PC-3 (cell line): ENCODE data around the gene AGAP1. TPM values are rescaled to one million over a fixed set of nuclear protein-coding genes. Genes with fewer than 3 reads are reported as not detected.

Experiments used
- ATAC-seq: fragments of 200-7000 bp; cut with Tn5 transposase; 2 replicates; pipeline ENCODE4 v1.9.1; 2020; ENCODE audit warnings: mild to moderate bottlenecking, moderate library complexity
- BruUV-seq: library from RNA; stranded (reverse); fragments of 400-500 nt; replicated peaks from 2 replicates; lab custom pipeline; 2021; lab: Mats Ljungman, UMichigan
- CTCF ChIA-PET: fragments of 300-600 bp; sonication (Branson Sonifier 250); formaldehyde crosslinking; loops from one replicate; lab custom pipeline; 2022; ENCODE audit warnings: antibody characterized with exemption; lab: Charles Lee
- POLR2A ChIA-PET: fragments of 300-600 bp; sonication (Branson Sonifier 250); formaldehyde crosslinking; loops from one replicate; lab custom pipeline; 2022; ENCODE audit warnings: antibody characterized with exemption; ENCODE audit not compliant: unreplicated experiment; lab: Charles Lee
- DNase-seq: peaks from one replicate; pipeline ENCODE4 v3.0.0-alpha.2; 2015
- H2AFZ ChIP-seq: fragments of 300-600 bp; sonication (generic); 2 replicates; pipeline ENCODE4 v1.6.0; 2016; ENCODE audit warnings: antibody characterized with exemption, low read length
- H3F3A ChIP-seq: fragments of 300-600 bp; sonication (generic); one replicate; pipeline ENCODE4 v1.6.0; 2017; ENCODE audit warnings: antibody characterized with exemption, low read length, control low read depth, mild to moderate bottlenecking; ENCODE audit not compliant: unreplicated experiment
- H3K27ac ChIP-seq: fragments of 300-600 bp; sonication (generic); 2 replicates; pipeline ENCODE4 v1.5.1; 2016; ENCODE audit warnings: mild to moderate bottlenecking, low read length
- H3K27me3 ChIP-seq: fragments of 300-600 bp; sonication (generic); 2 replicates; pipeline ENCODE4 v1.6.1; 2016; ENCODE audit warnings: low read length, mixed read lengths
- H3K36me3 ChIP-seq: fragments of 300-600 bp; sonication (generic); 2 replicates; pipeline ENCODE4 v1.6.1; 2016; ENCODE audit warnings: low read depth, mixed run types, low read length, mixed read lengths
- H3K4me1 ChIP-seq: fragments of 300-600 bp; sonication (generic); 2 replicates; pipeline ENCODE4 v1.5.1; 2016; ENCODE audit warnings: low read length; ENCODE audit not compliant: insufficient read depth
- H3K4me2 ChIP-seq: fragments of 300-600 bp; sonication (generic); 2 replicates; pipeline ENCODE4 v1.6.0; 2016; ENCODE audit warnings: low read length
- H3K4me3 ChIP-seq: fragments of 300-600 bp; sonication (generic); 2 replicates; pipeline ENCODE4 v1.5.1; 2016; ENCODE audit warnings: mild to moderate bottlenecking, low read length, mixed read lengths
- H3K79me2 ChIP-seq: fragments of 300-600 bp; sonication (generic); 2 replicates; pipeline ENCODE4 v1.6.1; 2017; ENCODE audit warnings: low read length, mixed read lengths
- H3K9ac ChIP-seq: fragments of 300-600 bp; sonication (generic); 2 replicates; pipeline ENCODE4 v1.6.0; 2016; ENCODE audit warnings: mild to moderate bottlenecking, low read length
- H3K9me2 ChIP-seq: fragments of 300-600 bp; sonication (generic); replicated peaks from 2 replicates; pipeline ENCODE4 v1.6.1; 2016; ENCODE audit warnings: mixed run types, low read length, mixed read lengths
- H3K9me3 ChIP-seq: fragments of 300-600 bp; sonication (generic); 2 replicates; pipeline ENCODE4 v1.6.1; 2016; ENCODE audit warnings: low read length, mixed read lengths
- H4K20me1 ChIP-seq: fragments of 300-600 bp; sonication (generic); 2 replicates; pipeline ENCODE4 v1.6.1; 2016; ENCODE audit warnings: low read length, mixed read lengths
- CTCF ChIP-seq: fragments of 300-600 bp; sonication (generic); conservative IDR thresholded peaks from 2 replicates; pipeline ENCODE4 v1.5.1; 2017; ENCODE audit warnings: antibody characterized with exemption, low read depth, mild to moderate bottlenecking, low read length
- EZH2 ChIP-seq: fragments of 300-600 bp; sonication (generic); IDR thresholded peaks from one replicate; pipeline ENCODE4 v1.6.1; 2017; ENCODE audit warnings: antibody characterized with exemption, mild to moderate bottlenecking, low read length; ENCODE audit not compliant: unreplicated experiment
- EZH2phosphoT487 ChIP-seq: fragments of 300-600 bp; sonication (generic); IDR thresholded peaks from 2 replicates; pipeline ENCODE4 v1.6.1; 2018; ENCODE audit warnings: mild to moderate bottlenecking, antibody characterized with exemption, low read length, borderline replicate concordance
- intact Hi-C: fragments of 100-400 bp; cut with micrococcal nuclease; formaldehyde crosslinking; loops from 2 replicates; pipeline ENCODE4 v1.9.0; 2023
- total RNA-seq: library from RNA; depleted of rRNA; stranded (reverse); fragments of >200 nt; gene quantifications from 2 replicates; pipeline ENCODE4 v1.2.3, GENCODE V29; 2014

AGAP1 gene
- total RNA-seq, 1 experiment from 2014 or later, result 31.0 TPM

- ATAC-seq, result no peak
- no peak for DNase-seq
- H3K9me3 ChIP-seq, result no peaks in the 10 kb centered on the region
- no TSS peak for BruUV-seq
- no peak overlapping the region for H2AFZ ChIP-seq
- H3K4me1 ChIP-seq, result peaks cover 7% of the 10 kb centered on the region; the same call in 1 of the 2 replicates
- no peak overlapping the region for H3K9ac ChIP-seq
- no peak overlapping the region for H3K4me3 ChIP-seq
- intact Hi-C loops, result no loop called here
- H3K27me3 ChIP-seq, result no peaks in the 10 kb centered on the region
- TF ChIP-seq CTCF (no peak), EZH2 (no peak), EZH2phosphoT487 (no peak)
- H3K79me2 ChIP-seq, result no peaks in the 10 kb centered on the region
- ChIA-PET CTCF (interaction anchor here (0.7 kb wide), 1 partner anchor 8 kb away, joined by 3 read pairs; no protein-coding TSS in a partner anchor), POLR2A (no interaction called here)
- H3K36me3 ChIP-seq, result no peaks in the 10 kb centered on the region
- H3K9me2 ChIP-seq, result no peaks in the 10 kb centered on the region
- no peaks in the 10 kb centered on the region for H3F3A ChIP-seq
- H4K20me1 ChIP-seq, result no peaks in the 10 kb centered on the region
- H3K4me2 ChIP-seq, result no peak overlapping the region
- no peak overlapping the region for H3K27ac ChIP-seq
These were observed 456.0 kb downstream of the AGAP1 start for GRCh38 chr2:235949567-235950472.

- Histone ChIP-seq H3K9me2 (no peaks in the 10 kb centered on the region), H3K27me3 (no peaks in the 10 kb centered on the region), H4K20me1 (no peaks in the 10 kb centered on the region), H2AFZ (no peak overlapping the region), H3K9me3 (no peaks in the 10 kb centered on the region), H3K4me2 (no peak overlapping the region), H3K79me2 (no peaks in the 10 kb centered on the region), H3F3A (no peaks in the 10 kb centered on the region), H3K36me3 (no peaks in the 10 kb centered on the region), H3K27ac (no peak overlapping the region), H3K9ac (no peak overlapping the region), H3K4me3 (no peak overlapping the region), H3K4me1 (peaks cover 7% of the 10 kb centered on the region; the same call in 1 of the 2 replicates)
- no TSS peak for BruUV-seq
- no peak for ATAC-seq
- DNase-seq, result no peak
- ChIA-PET CTCF (no interaction called here), POLR2A (no interaction called here)
- intact Hi-C loops, result no loop called here
- TF ChIP-seq CTCF, result no peak
- TF ChIP-seq EZH2phosphoT487, result no peak
These were observed 456.6 kb downstream of the AGAP1 start for GRCh38 chr2:235950473-235950809.

- intact Hi-C loops, result no loop called here
- no peaks in the 10 kb centered on the region for H3F3A ChIP-seq
- ChIA-PET CTCF (no interaction called here), POLR2A (no interaction called here)
- BruUV-seq, result no TSS peak
- H3K79me2 ChIP-seq, result no peaks in the 10 kb centered on the region
- no peak for DNase-seq
- no peaks in the 10 kb centered on the region for H3K9me2 ChIP-seq
- H2AFZ ChIP-seq, result no peak overlapping the region
- H3K9ac ChIP-seq, result no peak overlapping the region
- no peak for TF ChIP-seq EZH2
- no peak for TF ChIP-seq CTCF
- no peak for TF ChIP-seq EZH2phosphoT487
- H3K4me2 ChIP-seq, result no peak overlapping the region
- no peaks in the 10 kb centered on the region for H4K20me1 ChIP-seq
- ATAC-seq, result no peak
- no peaks in the 10 kb centered on the region for H3K9me3 ChIP-seq
- peaks cover 7% of the 10 kb centered on the region; the same call in 1 of the 2 replicates for H3K4me1 ChIP-seq
- H3K27me3 ChIP-seq, result no peaks in the 10 kb centered on the region
- H3K4me3 ChIP-seq, result no peak overlapping the region
- H3K27ac ChIP-seq, result no peak overlapping the region
- H3K36me3 ChIP-seq, result no peaks in the 10 kb centered on the region
These were observed 457.6 kb downstream of the AGAP1 start for GRCh38 chr2:235951493-235951892.
